Ishikawa (cell line): ENCODE measurements around the gene ATXN1.

Experiments used
- CEBPB ChIP-seq: IDR thresholded peaks from 2 replicates; pipeline ENCODE4 v1.6.1; 2012
- CREB1 ChIP-seq: IDR thresholded peaks from 2 replicates; pipeline ENCODE4 v1.6.1; 2012; ENCODE audit warnings: low read depth
- EGR1 ChIP-seq: IDR thresholded peaks from 2 replicates; pipeline ENCODE4 v1.6.1; 2012
- EP300 ChIP-seq: IDR thresholded peaks from 2 replicates; pipeline ENCODE4 v1.6.1; 2012; ENCODE audit warnings: borderline replicate concordance
- FOXM1 ChIP-seq: IDR thresholded peaks from 2 replicates; pipeline ENCODE4 v1.6.1; 2012; ENCODE audit warnings: low read depth, borderline replicate concordance
- NFIC ChIP-seq: IDR thresholded peaks from 2 replicates; pipeline ENCODE4 v1.6.1; 2012
- RAD21 ChIP-seq: IDR thresholded peaks from 2 replicates; pipeline ENCODE4 v1.6.1; 2012; ENCODE audit warnings: low read depth
- REST ChIP-seq: IDR thresholded peaks from 2 replicates; pipeline ENCODE4 v1.6.1; 2012; ENCODE audit warnings: low read depth, mild to moderate bottlenecking
- TAF1 ChIP-seq: IDR thresholded peaks from 2 replicates; pipeline ENCODE4 v1.6.1; 2012; ENCODE audit warnings: low read depth, mild to moderate bottlenecking
- TCF12 ChIP-seq: IDR thresholded peaks from 2 replicates; pipeline ENCODE4 v1.6.1; 2012; ENCODE audit warnings: low read depth
- TEAD4 ChIP-seq: IDR thresholded peaks from 2 replicates; pipeline ENCODE4 v1.6.1; 2012
- YY1 ChIP-seq: IDR thresholded peaks from 2 replicates; pipeline ENCODE4 v1.6.1; 2012; ENCODE audit warnings: low read depth
- ZBTB7A ChIP-seq: IDR thresholded peaks from 2 replicates; pipeline ENCODE4 v1.6.1; 2012; ENCODE audit warnings: low read depth
- TF ChIP-seq, protein P1 (sequence below): IDR thresholded peaks from 2 replicates; pipeline ENCODE4 v1.6.1; 2012
- TF ChIP-seq, protein P2 (sequence below): IDR thresholded peaks from 2 replicates; pipeline ENCODE4 v1.6.1; 2012

Gene ATXN1

GRCh38 chr6:16361121-16361520 lies 400.1 kb downstream of the ATXN1 start:
- TF ChIP-seq, protein P1, sequence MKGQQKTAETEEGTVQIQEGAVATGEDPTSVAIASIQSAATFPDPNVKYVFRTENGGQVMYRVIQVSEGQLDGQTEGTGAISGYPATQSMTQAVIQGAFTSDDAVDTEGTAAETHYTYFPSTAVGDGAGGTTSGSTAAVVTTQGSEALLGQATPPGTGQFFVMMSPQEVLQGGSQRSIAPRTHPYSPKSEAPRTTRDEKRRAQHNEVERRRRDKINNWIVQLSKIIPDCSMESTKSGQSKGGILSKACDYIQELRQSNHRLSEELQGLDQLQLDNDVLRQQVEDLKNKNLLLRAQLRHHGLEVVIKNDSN, result no peak
- no peak for TF ChIP-seq ZBTB7A
- TF ChIP-seq RAD21, result no peak
- TF ChIP-seq REST, result no peak
- TF ChIP-seq, protein P2, sequence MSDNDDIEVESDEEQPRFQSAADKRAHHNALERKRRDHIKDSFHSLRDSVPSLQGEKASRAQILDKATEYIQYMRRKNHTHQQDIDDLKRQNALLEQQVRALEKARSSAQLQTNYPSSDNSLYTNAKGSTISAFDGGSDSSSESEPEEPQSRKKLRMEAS, result no peak
- no peak for TF ChIP-seq TAF1
- no peak for TF ChIP-seq EP300
- no peak for TF ChIP-seq TEAD4
- TF ChIP-seq NFIC, result no peak

- TF ChIP-seq NFIC (no peak), TAF1 (no peak), EP300 (no peak), FOXM1 (no peak), TEAD4 (no peak), CEBPB (no peak), REST (no peak), YY1 (no peak), RAD21 (no peak), CREB1 (no peak), ZBTB7A (no peak), TCF12 (no peak), EGR1 (no peak)
- TF ChIP-seq, protein P2, result no peak
- TF ChIP-seq, protein P1, result no peak
These were observed 400.9 kb downstream of the ATXN1 start for GRCh38 chr6:16360365-16360764.

GRCh38 chr6:16359563-16359962 lies 401.7 kb downstream of the ATXN1 start:
- TF ChIP-seq, protein P1, result no peak
- TF ChIP-seq TEAD4 (no peak), CREB1 (no peak), CEBPB (no peak), TAF1 (no peak)

GRCh38 chr6:16358531-16359138 lies 402.6 kb downstream of the ATXN1 start:
- no peak for TF ChIP-seq EGR1
- no peak for TF ChIP-seq REST
- TF ChIP-seq FOXM1, result no peak
- TF ChIP-seq TCF12, result no peak
- TF ChIP-seq, protein P2, result no peak
- no peak for TF ChIP-seq TAF1
- no peak for TF ChIP-seq NFIC
- no peak for TF ChIP-seq CREB1
- no peak for TF ChIP-seq CEBPB
- TF ChIP-seq EP300, result no peak
- TF ChIP-seq ZBTB7A, result no peak
- no peak for TF ChIP-seq RAD21
